ENCODE results near the gene SFMBT2.
A peak's percentile ranks its signal among the peaks of the same experiment; 100 is the strongest.

The SFMBT2 gene

DNA sequence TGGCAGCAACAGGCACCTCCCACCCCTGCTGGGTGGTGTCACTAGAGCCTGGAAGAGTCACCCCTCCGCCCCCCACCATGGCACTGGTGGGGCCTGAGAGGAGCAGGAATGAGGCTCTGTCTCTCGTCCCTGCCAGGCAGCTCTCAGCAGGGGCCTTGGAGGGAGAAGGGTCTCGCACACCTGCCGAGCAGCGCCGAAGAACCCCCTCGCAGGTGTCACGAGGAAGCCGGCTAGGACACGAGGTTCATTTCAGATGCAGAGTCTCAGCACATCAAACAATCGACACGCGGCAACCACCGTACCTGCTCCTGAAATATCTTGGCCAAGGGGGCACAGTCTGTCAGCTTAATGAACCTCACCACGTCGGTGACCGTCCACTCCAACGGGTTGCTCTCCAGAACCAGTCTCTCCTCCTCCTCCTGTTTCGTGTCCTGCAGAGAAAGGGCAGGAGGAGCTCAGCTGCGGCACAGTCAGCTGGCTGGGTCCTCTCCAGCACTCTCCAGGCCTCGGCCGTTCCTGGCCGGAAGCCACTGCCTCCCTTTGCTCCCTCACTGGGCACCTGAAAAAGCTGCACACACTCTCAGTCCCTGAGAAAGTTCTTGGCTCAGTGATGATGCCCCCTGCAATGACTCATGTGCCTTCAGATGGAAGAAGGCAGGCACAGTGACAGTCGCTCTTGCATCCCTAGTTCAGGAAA lies 240.1 kb downstream of the SFMBT2 start:
- no peak for ATAC-seq

DNA sequence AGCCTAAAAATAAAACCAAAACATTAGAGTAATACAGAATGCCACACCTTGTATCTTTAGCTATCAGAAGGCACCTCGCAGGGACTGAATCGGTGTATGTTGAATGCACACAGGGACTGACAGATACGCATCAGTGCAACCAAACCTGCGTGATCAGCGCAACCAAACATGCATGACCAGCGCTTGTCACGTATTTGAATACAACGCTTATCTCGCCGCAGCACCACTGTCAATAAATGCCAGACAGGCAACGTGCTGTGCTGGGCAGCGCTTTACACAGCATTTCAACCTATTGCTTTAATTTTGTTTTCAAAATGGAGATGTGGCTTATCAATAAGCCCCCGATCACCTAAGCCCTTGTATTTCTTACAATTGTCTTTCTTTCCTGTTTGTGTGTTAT lies 242.4 kb downstream of the SFMBT2 start:
- no peak for ATAC-seq

DNA sequence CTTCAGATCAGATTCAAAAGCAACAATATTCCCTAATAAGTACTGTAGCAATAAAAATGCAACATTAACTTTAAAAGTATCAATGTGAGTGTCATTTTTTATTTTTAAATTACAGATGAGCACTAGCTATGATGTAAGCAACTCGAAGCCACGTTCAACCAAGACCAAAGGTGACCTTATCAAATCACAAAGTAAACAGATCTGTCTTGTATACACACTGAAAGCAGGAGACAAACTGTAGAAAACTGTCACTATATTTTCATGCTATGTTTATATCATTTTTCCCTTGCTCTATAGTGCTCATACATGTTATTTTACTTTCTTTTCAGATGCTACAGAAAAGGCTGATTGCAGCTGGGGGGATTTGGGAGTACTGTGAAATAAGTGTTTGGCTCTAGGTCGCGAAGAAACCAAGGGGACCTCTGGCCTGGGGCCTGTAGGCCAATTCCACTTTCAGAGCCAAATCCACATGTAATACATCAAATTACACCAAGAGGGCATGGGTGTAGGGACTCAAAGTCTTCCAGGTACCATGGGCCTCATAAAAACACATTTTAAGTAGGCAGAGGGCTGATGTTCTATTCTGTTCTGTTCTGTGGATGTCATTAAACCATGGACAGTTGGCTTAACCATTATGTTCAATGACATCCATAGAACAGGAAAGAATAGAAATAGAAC lies 245.2 kb downstream of the SFMBT2 start:
- no peak for ATAC-seq

- ATAC-seq = no peak
These were observed 245.9 kb downstream of the SFMBT2 start for GRCh38 chr10:7164955-7165354.

- ATAC-seq = no peak
These were observed 248.5 kb downstream of the SFMBT2 start for GRCh38 chr10:7162331-7162730.

- no peak for ATAC-seq
These were observed 249.2 kb downstream of the SFMBT2 start for GRCh38 chr10:7161484-7162250.

GRCh38 chr10:7159928-7160327 lies 250.9 kb downstream of the SFMBT2 start:
- ATAC-seq = peak in 1 of 2 donors; percentile 33

GRCh38 chr10:7159517-7159916 lies 251.3 kb downstream of the SFMBT2 start:
- ATAC-seq = no peak

GRCh38 chr10:7157091-7157490 lies 253.7 kb downstream of the SFMBT2 start:
- ATAC-seq = no peak

DNA sequence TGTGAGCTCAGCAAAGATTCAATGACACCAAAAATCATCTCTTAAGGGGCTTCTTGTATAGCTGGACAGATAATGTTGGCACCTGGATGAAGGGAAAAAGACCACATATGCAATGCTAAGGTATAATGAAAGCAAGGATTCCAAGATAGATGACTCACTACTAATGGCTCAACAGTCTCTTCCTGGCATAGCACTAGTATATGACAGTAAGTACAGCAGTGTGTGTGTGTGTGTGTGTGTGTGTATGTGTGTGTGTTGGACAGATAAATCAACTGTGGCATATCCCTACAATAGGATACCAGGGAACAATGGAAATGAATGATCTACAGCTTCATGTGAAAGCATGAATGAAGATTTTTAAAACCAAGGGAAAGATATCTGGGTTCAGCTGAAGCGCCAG lies 257.1 kb downstream of the SFMBT2 start:
- no peak for ATAC-seq

GRCh38 chr10:7152982-7153381 lies 257.9 kb downstream of the SFMBT2 start:
- ATAC-seq = no peak

GRCh38 chr10:7152341-7152740 lies 258.5 kb downstream of the SFMBT2 start:
- ATAC-seq = no peak

DNA sequence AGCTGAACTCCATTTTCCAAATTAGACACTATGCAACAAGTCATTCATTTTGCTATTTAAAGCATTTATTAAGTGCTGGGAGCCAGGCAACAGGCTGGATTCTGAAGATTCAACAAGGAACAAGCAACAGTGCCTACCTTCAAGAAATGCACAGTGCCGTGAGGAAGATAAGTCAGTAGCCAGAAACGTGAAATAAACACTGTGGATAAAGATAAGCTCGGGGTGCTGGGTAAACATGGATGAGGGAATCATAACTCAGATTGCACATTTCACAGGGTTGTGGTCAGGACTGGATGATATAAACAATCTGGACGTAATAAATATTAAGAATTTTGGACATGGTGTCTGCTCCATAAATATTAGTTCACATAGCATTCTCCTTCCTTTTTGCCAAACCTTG lies 259.3 kb downstream of the SFMBT2 start:
- no peak for ATAC-seq

- no peak for ATAC-seq
These were observed 260.5 kb downstream of the SFMBT2 start for GRCh38 chr10:7150349-7150748.

DNA sequence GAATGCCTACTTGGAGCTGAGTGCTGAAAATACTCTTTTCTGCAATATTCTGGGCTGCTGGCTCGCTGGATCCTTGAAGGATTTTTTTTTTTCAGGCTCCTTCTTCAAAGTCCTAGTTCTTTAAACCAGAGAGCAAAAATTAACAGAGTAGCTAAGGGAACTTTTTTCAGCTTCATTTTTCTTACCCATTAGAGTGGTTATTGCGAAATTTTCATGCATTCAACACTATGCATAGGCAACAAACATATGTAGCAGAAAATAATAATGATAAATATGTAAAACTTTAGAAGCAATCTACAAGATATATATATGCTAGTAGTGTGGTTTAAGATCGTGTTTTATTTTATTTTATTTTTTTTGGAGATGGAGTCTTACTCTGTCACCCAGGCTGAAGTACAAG lies 264.6 kb downstream of the SFMBT2 start:
- no peak for ATAC-seq

DNA sequence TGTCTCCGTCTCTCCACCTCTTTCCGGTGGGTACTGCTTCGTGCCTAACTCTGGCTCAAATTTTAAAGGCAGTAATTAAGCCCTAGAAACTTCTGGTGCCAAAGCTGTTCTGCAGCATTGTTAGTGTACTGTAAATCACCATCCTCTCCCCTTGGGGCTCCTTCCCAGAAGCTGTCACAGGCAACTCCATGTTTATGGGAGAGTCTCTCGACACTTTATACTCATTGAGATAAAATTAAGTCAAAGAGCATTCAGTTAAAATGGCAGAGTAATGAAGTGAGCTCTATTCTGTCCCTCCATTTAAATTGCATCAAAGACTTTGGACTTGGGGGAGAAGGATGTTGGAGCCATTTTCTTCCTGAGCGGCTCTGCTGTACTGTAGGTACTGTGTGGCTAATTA lies 274.8 kb downstream of the SFMBT2 start:
- no peak for ATAC-seq

GRCh38 chr10:7135188-7135587 lies 275.6 kb downstream of the SFMBT2 start:
- ATAC-seq = no peak

- ATAC-seq = no peak
These were observed 276.4 kb downstream of the SFMBT2 start for GRCh38 chr10:7134448-7134847.

- no peak for ATAC-seq
These were observed 276.9 kb downstream of the SFMBT2 start for GRCh38 chr10:7133958-7134357.

- no peak for ATAC-seq
These were observed 277.6 kb downstream of the SFMBT2 start for GRCh38 chr10:7133278-7133677.

DNA sequence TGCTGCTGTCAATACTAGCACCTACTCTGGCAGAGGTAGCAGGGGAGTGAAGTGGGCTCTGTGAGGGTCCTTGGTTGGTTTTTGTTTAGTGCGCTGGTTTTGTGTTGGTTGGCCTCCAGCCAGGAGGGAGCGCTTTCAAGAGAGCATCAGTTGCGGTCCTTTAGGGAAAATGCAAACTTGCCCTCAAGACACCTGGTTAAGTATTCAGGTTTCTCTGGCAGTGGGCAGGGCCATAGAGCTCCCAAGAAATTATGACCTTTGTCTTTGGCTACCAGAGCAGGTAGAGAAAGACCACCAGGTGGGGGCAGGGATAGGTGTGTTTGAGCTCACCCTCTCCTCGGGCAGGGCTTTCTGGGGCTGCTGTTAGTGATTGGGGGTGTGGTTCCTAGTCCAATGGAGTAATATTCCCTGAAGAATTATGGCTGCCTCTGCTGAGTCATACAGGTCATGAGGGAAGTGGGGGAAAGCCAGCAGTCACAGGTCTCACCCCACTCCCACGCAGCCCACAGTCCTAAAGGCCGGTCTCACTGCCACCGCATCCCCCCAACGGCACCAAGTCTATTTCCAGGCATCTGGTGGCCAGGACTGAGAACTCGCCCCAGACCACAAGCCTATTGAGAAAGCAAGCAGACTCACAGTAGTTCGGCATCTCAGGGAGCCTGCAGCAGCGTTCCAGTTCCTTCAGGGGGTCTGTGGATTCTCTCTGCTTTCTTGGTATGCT lies 280.5 kb downstream of the SFMBT2 start:
- no peak for ATAC-seq

GRCh38 chr10:7123774-7124173 lies 287.1 kb downstream of the SFMBT2 start:
- ATAC-seq = no peak

- no peak for ATAC-seq
These were observed 288.3 kb downstream of the SFMBT2 start for GRCh38 chr10:7122561-7122960.

Data from activated CD4-positive, CD25-positive, alpha-beta regulatory T cell treated with anti-CD3 and anti-CD28 coated beads, Interleukin-2, amount 50 U/mL, for 24 hours (primary cell).